ENCODE measurements around the gene ZBBX. TPM values are rescaled to one million over a fixed set of nuclear protein-coding genes. Genes with fewer than 3 reads are reported as not detected.

The ZBBX gene
- total and polyA plus RNA-seq, 2 of the 8 experiments (the other 6 are each of a cell fraction or from before 2014, with no cell fraction given), result 0.17 to 0.84 TPM

GRCh38 chr3:167350245-167350862 is 29.7 kb downstream of the ZBBX start (continued):
- TF ChIP-seq, protein P1, sequence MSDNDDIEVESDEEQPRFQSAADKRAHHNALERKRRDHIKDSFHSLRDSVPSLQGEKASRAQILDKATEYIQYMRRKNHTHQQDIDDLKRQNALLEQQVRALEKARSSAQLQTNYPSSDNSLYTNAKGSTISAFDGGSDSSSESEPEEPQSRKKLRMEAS (IDR thresholded peaks at IDR 0.05), result no peak
- TF ChIP-seq RXRA (IDR thresholded peaks at IDR 0.05; ENCODE audit: insufficient read depth, low read depth, low read length) (no peak), ATF2 (IDR thresholded peaks at IDR 0.05; ENCODE audit: low read length) (no peak), POLR2A (IDR thresholded peaks at IDR 0.05; ENCODE audit: control extremely low read depth in 1 of 2, low read depth in 2 of 2, low read length in 2 of 2) (no peak), CHD2 (IDR thresholded peaks at IDR 0.05; ENCODE audit: low read length) (no peak), PHF8 (conservative IDR thresholded peaks at IDR 0.05; ENCODE audit: low read depth, low read length) (no peak), NRF1 (IDR thresholded peaks at IDR 0.05; ENCODE audit: low read depth, low read length) (no peak), BCL11A (IDR thresholded peaks at IDR 0.05; ENCODE audit: low read depth in 2 of 2, low read length in 2 of 2) (no peak)
